Body of pancreas (tissue), 4 donors: Measurements from ENCODE around the gene COX4I2.

Source experiments
- CTCF ChIP-seq, 7 experiments: fragments of 450-650 bp in 4 of 7; fragments of 200-600 bp in 3 of 7; sonication (generic) in 3 of 7; IDR thresholded peaks; one replicate each; pipeline ENCODE4 v1.5.1; 2016 to 2019; ENCODE audit warnings: antibody characterized with exemption in 7 of 7
- POLR2A ChIP-seq, 3 donors: fragments of 450-650 bp; IDR thresholded peaks; one replicate each; pipeline ENCODE4 v1.6.1; 2016; ENCODE audit warnings: antibody characterized with exemption in 3 of 3, mild to moderate bottlenecking in 2 of 3

- TF ChIP-seq CTCF (IDR thresholded peaks at IDR 0.05) (no peak), POLR2A (IDR thresholded peaks at IDR 0.05) (no peak)
Observed at GRCh38 chr20:31602779-31603441, 34.8 kb upstream of the COX4I2 start.
